Peyer's patch (tissue), 4 donors: ENCODE data around the gene CNTNAP4. TPM values are rescaled to one million over a fixed set of nuclear protein-coding genes. Genes with fewer than 3 reads are reported as not detected.

Experiments
- DNase-seq, 3 donors: peaks; one replicate each; pipeline ENCODE4 v3.0.0-alpha.2; 2017 to 2019
- H3K27ac ChIP-seq, 4 donors: fragments of 200-600 bp; sonication (generic); one replicate each; pipeline ENCODE4 v1.5.1; 2016 to 2019
- H3K27me3 ChIP-seq, 2 donors: fragments of 200-600 bp; sonication (generic); one replicate each; pipeline ENCODE4 v1.5.1; 2019
- H3K36me3 ChIP-seq, 3 donors: fragments of 200-600 bp; sonication (generic); one replicate each; pipeline ENCODE4 v1.5.1; 2016 to 2019
- H3K4me1 ChIP-seq, 4 donors: fragments of 200-600 bp; sonication (generic); one replicate each; pipeline ENCODE4 v1.5.1; 2016 to 2019
- H3K4me3 ChIP-seq, 4 donors: fragments of 200-600 bp; sonication (generic); 1 replicate in 3 of 4; 2 replicates in 1 of 4; pipeline ENCODE4 v1.5.1; 2016 to 2019; ENCODE audit warnings: mild to moderate bottlenecking in 1 of 4
- H3K9me3 ChIP-seq, 4 donors: fragments of 200-600 bp; sonication (generic); one replicate each; pipeline ENCODE4 v1.5.1; 2016 to 2019; ENCODE audit warnings: mild to moderate bottlenecking in 1 of 4
- CTCF ChIP-seq, 6 experiments: fragments of 450-650 bp in 4 of 6; fragments of 200-600 bp in 2 of 6; sonication (generic) in 1 of 6; IDR thresholded peaks; one replicate each; pipeline ENCODE4 v1.5.1; 2017 to 2019; ENCODE audit warnings: antibody characterized with exemption in 6 of 6, mild to moderate bottlenecking in 3 of 6, moderate library complexity in 1 of 6
- POLR2A ChIP-seq, 2 donors: fragments of 450-650 bp; IDR thresholded peaks; one replicate each; pipeline ENCODE4 v1.5.1; 2017; ENCODE audit warnings: antibody characterized with exemption in 2 of 2, mild to moderate bottlenecking in 2 of 2, moderate library complexity in 2 of 2
- total RNA-seq, 4 donors: library from RNA; depleted of rRNA; stranded (reverse); fragments of >200 nt; gene quantifications; one replicate each; pipeline ENCODE4 v1.1.0, GENCODE V29; 2016

CNTNAP4 gene
- total RNA-seq, 4 donors from 2014 or later: not detected

- no peak for DNase-seq
- H3K4me1 ChIP-seq: no peaks in the 10 kb centered on the region
- H3K9me3 ChIP-seq: no peaks in the 10 kb centered on the region
- H3K27ac ChIP-seq: no peak overlapping the region
- TF ChIP-seq CTCF (IDR thresholded peaks at IDR 0.05): no peak
- TF ChIP-seq POLR2A (IDR thresholded peaks at IDR 0.05): no peak
- no peak overlapping the region for H3K4me3 ChIP-seq
- no peaks in the 10 kb centered on the region for H3K36me3 ChIP-seq
- H3K27me3 ChIP-seq: no peaks in the 10 kb centered on the region
Observed at GRCh38 chr16:76576526-76576925, 299.3 kb downstream of the CNTNAP4 start.

GRCh38 chr16:76577003-76577402 is 299.8 kb downstream of the CNTNAP4 start:
- no peaks in the 10 kb centered on the region for H3K4me1 ChIP-seq
- H3K27me3 ChIP-seq: no peaks in the 10 kb centered on the region
- no peaks in the 10 kb centered on the region for H3K36me3 ChIP-seq
- H3K9me3 ChIP-seq: no peaks in the 10 kb centered on the region
- H3K4me3 ChIP-seq: no peak overlapping the region
- no peak overlapping the region for H3K27ac ChIP-seq
- no peak for DNase-seq
- no peak for TF ChIP-seq POLR2A (IDR thresholded peaks at IDR 0.05)
- TF ChIP-seq CTCF (IDR thresholded peaks at IDR 0.05): no peak

- H3K36me3 ChIP-seq: no peaks in the 10 kb centered on the region
- no peak overlapping the region for H3K4me3 ChIP-seq
- TF ChIP-seq POLR2A (IDR thresholded peaks at IDR 0.05): no peak
- no peak for TF ChIP-seq CTCF (IDR thresholded peaks at IDR 0.05)
- no peaks in the 10 kb centered on the region for H3K4me1 ChIP-seq
- no peak for DNase-seq
- H3K9me3 ChIP-seq: no peaks in the 10 kb centered on the region
- H3K27me3 ChIP-seq: no peaks in the 10 kb centered on the region
- H3K27ac ChIP-seq: no peak overlapping the region
Observed at GRCh38 chr16:76579277-76579922, 302.2 kb downstream of the CNTNAP4 start.

- Histone ChIP-seq H3K4me1 (no peaks in the 10 kb centered on the region), H3K27ac (no peak overlapping the region), H3K27me3 (no peaks in the 10 kb centered on the region), H3K9me3 (no peaks in the 10 kb centered on the region), H3K4me3 (no peak overlapping the region), H3K36me3 (no peaks in the 10 kb centered on the region)
- DNase-seq: no peak
- TF ChIP-seq POLR2A (IDR thresholded peaks at IDR 0.05): no peak
- TF ChIP-seq CTCF (IDR thresholded peaks at IDR 0.05): no peak
Observed at GRCh38 chr16:76583466-76583865, 306.3 kb downstream of the CNTNAP4 start.

GRCh38 chr16:76583945-76584344 is 306.7 kb downstream of the CNTNAP4 start:
- no peak for DNase-seq
- H3K9me3 ChIP-seq: no peaks in the 10 kb centered on the region
- H3K4me3 ChIP-seq: no peak overlapping the region
- H3K27me3 ChIP-seq: no peaks in the 10 kb centered on the region
- TF ChIP-seq CTCF (IDR thresholded peaks at IDR 0.05): no peak
- no peak for TF ChIP-seq POLR2A (IDR thresholded peaks at IDR 0.05)
- H3K36me3 ChIP-seq: no peaks in the 10 kb centered on the region
- H3K27ac ChIP-seq: no peak overlapping the region
- H3K4me1 ChIP-seq: no peaks in the 10 kb centered on the region

GRCh38 chr16:76598498-76598897 is 321.3 kb downstream of the CNTNAP4 start:
- H3K9me3 ChIP-seq: no peaks in the 10 kb centered on the region
- H3K36me3 ChIP-seq: no peaks in the 10 kb centered on the region
- no peak overlapping the region for H3K4me3 ChIP-seq
- no peak overlapping the region for H3K27ac ChIP-seq
- H3K27me3 ChIP-seq: no peaks in the 10 kb centered on the region
- DNase-seq: no peak
- H3K4me1 ChIP-seq: no peaks in the 10 kb centered on the region
- no peak for TF ChIP-seq POLR2A (IDR thresholded peaks at IDR 0.05)
- no peak for TF ChIP-seq CTCF (IDR thresholded peaks at IDR 0.05)
